Pancreas (tissue), 10 donors: ENCODE results near the gene AGR2. TPM values are rescaled to one million over a fixed set of nuclear protein-coding genes. Genes with fewer than 3 reads are reported as not detected.
A peak's percentile ranks its signal among the peaks of the same experiment; 100 is the strongest.

ENCODE experiments used
- ATAC-seq, 4 donors: fragments of 200-7000 bp; cut with Tn5 transposase; one replicate each; pipeline versions ENCODE4 v1.8.0 to v1.9.1; 2020; ENCODE audit warnings: mild to moderate bottlenecking in 4 of 4, moderate library complexity in 4 of 4
- DNase-seq, 6 donors: peaks; one replicate each; pipeline ENCODE4 v3.0.0-alpha.2; 2020
- FAIRE-seq: peaks from 2 replicates; lab custom pipeline; 2012; peaks lifted over from hg19 to GRCh38; lab: Jason Lieb, UNC
- H3K27ac ChIP-seq, 4 donors: fragments of 200-600 bp; sonication (generic); 1 replicate in 3 of 4; 2 replicates in 1 of 4; pipeline versions ENCODE4 v1.5.0 to v1.8.0; 2020
- H3K27me3 ChIP-seq, 4 donors: fragments of 200-600 bp; one replicate each; pipeline ENCODE4 v1.8.0; 2021
- H3K36me3 ChIP-seq, 3 donors: fragments of 200-600 bp; sonication (generic) in 1 of 3; one replicate each; pipeline versions ENCODE4 v1.5.0 to v1.8.0; 2020 to 2021
- H3K4me1 ChIP-seq, 3 donors: fragments of 200-600 bp; one replicate each; pipeline ENCODE4 v1.8.0; 2021
- H3K4me3 ChIP-seq, 4 donors: fragments of 200-600 bp; sonication (generic) in 2 of 4; one replicate each; pipeline versions ENCODE4 v1.5.0 to v1.8.0; 2020 to 2021
- H3K9me3 ChIP-seq, 4 donors: fragments of 200-600 bp; one replicate each; pipeline ENCODE4 v1.8.0; 2021
- WGBS, 2 donors: extraction: QIAGEN DNeasy Blood & Tissue Kit; methylation state at CpG; one replicate each; pipeline ENCODE4 v1.1.7; 2013; 5-methylcytosine and 5-hydroxymethylcytosine counted together
- intact Hi-C, 3 donors: fragments of 100-400 bp; cut with DNase I; formaldehyde crosslinking; loops; one replicate each; pipeline versions ENCODE4 v1.11.1 to v1.14.2; 2022
- polyA plus RNA-seq, 2 donors: library from polyadenylated mRNA; stranded (reverse); fragments of 200-250 nt; gene quantifications; one replicate each; pipeline ENCODE4 v1.2.3, GENCODE V29; 2013
- total RNA-seq, 6 donors: library from RNA; stranded (reverse); fragmentation: NEBNext Ultra II Directional in 4 of 6; extraction: Animal tissue kit (Norgen Biotek cat#: 25700) in 4 of 6; gene quantifications; one replicate each; pipeline versions ENCODE4 v1.2.1 to v1.2.4, GENCODE V29; 2021 to 2023
- TF ChIP-seq, protein P1 (sequence below), 4 donors: fragments of 200-600 bp; sonication (generic) in 3 of 4; IDR thresholded peaks; one replicate each; pipeline versions ENCODE4 v1.5.0 to v1.8.0; 2021; ENCODE audit warnings: antibody characterized with exemption in 4 of 4
- donor health status: healthy with polysubstance abuse.
- donor health status: DM: no; HTN: no; CAD: no; lungs with moderate emphysema.
- donor health status: DM: no; HTN: no; CAD: no.
- donor health status: control.
- donor health status: control.
- donor health status: Bipolar disorder and iron deficiency.
- donor health status: DM: yes; HTN: yes; CAD: no.
- donor health status: DM: no; HTN: no; CAD: no.
- donor health status: DM: no; HTN: no; CAD: no.
- donor health status: DM: yes; HTN: yes; CAD: no.

AGR2 gene
- total and polyA plus RNA-seq, 8 donors = 2.3 to 31.5 (median 11.5) TPM

DNA sequence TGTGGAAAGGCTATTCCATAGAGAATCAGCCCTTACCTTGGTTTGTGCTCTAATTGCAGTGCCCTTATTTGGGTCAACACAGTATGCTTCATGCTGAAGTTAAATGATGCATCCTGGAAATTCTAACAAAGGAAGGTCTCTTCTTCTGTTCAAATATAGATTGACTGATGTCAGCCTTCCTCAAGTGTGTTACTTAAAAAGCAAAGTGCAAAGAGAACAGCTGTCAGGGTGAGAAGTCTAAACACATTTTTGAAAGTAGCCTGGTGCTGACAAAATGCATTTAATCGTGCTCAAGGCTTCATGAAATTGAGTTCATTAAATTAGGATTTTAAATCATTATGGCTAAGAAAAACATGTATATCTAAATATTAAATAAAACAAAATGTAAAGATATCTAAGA, 19.5 kb downstream of the AGR2 start:
- no peak for DNase-seq
- WGBS, 2 donors = 56 to 66% methylated on average over 1 of the region's 1 CpG
- intact Hi-C loops = no loop called here
- no peaks in the 10 kb centered on the region for H3K9me3 ChIP-seq
- peaks cover 0 to 6% (median 3%) of the 10 kb centered on the region in 3 donors for H3K36me3 ChIP-seq
- TF ChIP-seq, protein P1, sequence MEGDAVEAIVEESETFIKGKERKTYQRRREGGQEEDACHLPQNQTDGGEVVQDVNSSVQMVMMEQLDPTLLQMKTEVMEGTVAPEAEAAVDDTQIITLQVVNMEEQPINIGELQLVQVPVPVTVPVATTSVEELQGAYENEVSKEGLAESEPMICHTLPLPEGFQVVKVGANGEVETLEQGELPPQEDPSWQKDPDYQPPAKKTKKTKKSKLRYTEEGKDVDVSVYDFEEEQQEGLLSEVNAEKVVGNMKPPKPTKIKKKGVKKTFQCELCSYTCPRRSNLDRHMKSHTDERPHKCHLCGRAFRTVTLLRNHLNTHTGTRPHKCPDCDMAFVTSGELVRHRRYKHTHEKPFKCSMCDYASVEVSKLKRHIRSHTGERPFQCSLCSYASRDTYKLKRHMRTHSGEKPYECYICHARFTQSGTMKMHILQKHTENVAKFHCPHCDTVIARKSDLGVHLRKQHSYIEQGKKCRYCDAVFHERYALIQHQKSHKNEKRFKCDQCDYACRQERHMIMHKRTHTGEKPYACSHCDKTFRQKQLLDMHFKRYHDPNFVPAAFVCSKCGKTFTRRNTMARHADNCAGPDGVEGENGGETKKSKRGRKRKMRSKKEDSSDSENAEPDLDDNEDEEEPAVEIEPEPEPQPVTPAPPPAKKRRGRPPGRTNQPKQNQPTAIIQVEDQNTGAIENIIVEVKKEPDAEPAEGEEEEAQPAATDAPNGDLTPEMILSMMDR (IDR thresholded peaks at IDR 0.05) = no peak
- no peak for FAIRE-seq
- ATAC-seq = no peak
- H3K27ac ChIP-seq = peak overlapping the region in 1 of 4 donors; percentile 60
- no peak overlapping the region for H3K4me3 ChIP-seq
- H3K4me1 ChIP-seq = peaks cover 4 to 23% (median 21%) of the 10 kb centered on the region in 3 donors
- H3K27me3 ChIP-seq = no peaks in the 10 kb centered on the region

DNA sequence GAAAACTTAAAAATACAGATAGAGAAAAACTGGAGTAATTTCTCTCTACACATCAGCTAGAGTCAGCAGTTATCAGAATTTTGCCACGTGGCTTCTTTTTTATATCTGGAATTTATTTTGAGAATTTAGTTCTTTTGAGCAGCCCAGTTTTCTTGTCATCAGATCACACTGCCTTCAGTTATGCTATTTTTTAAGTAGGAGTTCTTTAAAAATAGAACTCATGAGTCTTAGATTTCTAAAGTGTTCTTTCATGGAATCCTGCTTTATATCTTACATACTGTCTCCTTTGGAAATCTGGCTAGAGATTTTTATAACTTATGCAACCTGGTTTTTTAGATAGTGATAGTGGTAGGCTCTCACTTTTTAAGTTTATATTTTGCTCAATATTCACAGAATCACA, 24.2 kb downstream of the AGR2 start:
- Histone ChIP-seq H3K4me3 (no peak overlapping the region), H3K27ac (no peak overlapping the region), H3K4me1 (peaks cover 0 to 2% (median 0%) of the 10 kb centered on the region in 3 donors), H3K36me3 (peaks cover 0 to 6% (median 3%) of the 10 kb centered on the region in 3 donors), H3K9me3 (no peaks in the 10 kb centered on the region), H3K27me3 (no peaks in the 10 kb centered on the region)
- TF ChIP-seq, protein P1 (IDR thresholded peaks at IDR 0.05) = no peak
- FAIRE-seq (no peak), ATAC-seq (no peak), DNase-seq (no peak)
- intact Hi-C loops = no loop called here
- WGBS, 2 donors = 76 to 82% methylated on average over 1 of the region's 1 CpG

- no peaks in the 10 kb centered on the region for H3K27me3 ChIP-seq
- H3K9me3 ChIP-seq = no peaks in the 10 kb centered on the region
- no peak for ATAC-seq
- intact Hi-C loops = no loop called here
- no peaks in the 10 kb centered on the region for H3K4me1 ChIP-seq
- H3K36me3 ChIP-seq = peaks cover 0 to 6% (median 3%) of the 10 kb centered on the region in 3 donors
- no peak for FAIRE-seq
- no peak overlapping the region for H3K27ac ChIP-seq
- 72 to 74% methylated on average over 1 of the region's 1 CpG for WGBS, 2 donors
- DNase-seq = no peak
- no peak overlapping the region for H3K4me3 ChIP-seq
- TF ChIP-seq, protein P1 (IDR thresholded peaks at IDR 0.05) = no peak
Measured at GRCh38 chr7:16779051-16779450, 25.7 kb downstream of the AGR2 start.

- intact Hi-C loops = no loop called here
- FAIRE-seq = no peak
- Histone ChIP-seq H3K27me3 (no peaks in the 10 kb centered on the region), H3K27ac (no peak overlapping the region), H3K9me3 (no peaks in the 10 kb centered on the region), H3K36me3 (peaks cover 0 to 6% (median 3%) of the 10 kb centered on the region in 3 donors), H3K4me1 (peaks cover 0 to 5% (median 0%) of the 10 kb centered on the region in 3 donors), H3K4me3 (no peak overlapping the region)
- 91 to 94% methylated on average over 3 of the region's 3 CpGs for WGBS, 2 donors
- TF ChIP-seq, protein P1 (IDR thresholded peaks at IDR 0.05) = no peak
- no peak for ATAC-seq
- DNase-seq = no peak
Measured at GRCh38 chr7:16778476-16778875, 26.3 kb downstream of the AGR2 start.

DNA sequence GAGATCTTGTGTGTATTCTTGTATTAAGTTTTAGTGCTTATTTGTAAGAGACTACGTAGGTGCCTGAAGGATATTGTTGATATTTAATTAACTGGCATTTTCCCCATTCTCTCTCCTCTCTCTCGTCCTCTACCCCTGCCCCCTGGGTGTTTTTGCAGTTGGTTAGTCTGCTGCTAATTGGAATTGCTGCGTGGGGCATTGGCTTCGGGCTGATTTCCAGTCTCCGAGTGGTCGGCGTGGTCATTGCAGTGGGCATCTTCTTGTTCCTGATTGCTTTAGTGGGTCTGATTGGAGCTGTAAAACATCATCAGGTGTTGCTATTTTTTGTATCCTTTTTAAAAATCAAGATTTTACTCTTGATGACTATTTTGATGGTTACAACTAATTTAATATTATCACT, 28.7 kb downstream of the AGR2 start:
- FAIRE-seq (no peak), DNase-seq (no peak), ATAC-seq (no peak)
- Histone ChIP-seq H3K9me3 (no peaks in the 10 kb centered on the region), H3K27ac (no peak overlapping the region), H3K4me1 (peaks cover 0 to 7% (median 5%) of the 10 kb centered on the region in 3 donors), H3K27me3 (no peaks in the 10 kb centered on the region), H3K4me3 (no peak overlapping the region), H3K36me3 (no peaks in the 10 kb centered on the region)
- WGBS, 2 donors = 89 to 93% methylated on average over 7 of the region's 7 CpGs
- TF ChIP-seq, protein P1 (IDR thresholded peaks at IDR 0.05) = no peak
- intact Hi-C loops = no loop called here
